DMS153 treated with DMSO at 0.1 percent for 48 hours (cell line): Measurements from ENCODE around the gene ERLIN1.
"Not testable (repeated sequence)": the region's sequence is repeated elsewhere in the genome, so short reads cannot be mapped to it uniquely, and the experiment has no call there.

Source experiments
- DNase-seq: peaks from one replicate; lab custom pipeline; 2025; ENCODE audit not compliant: unreplicated experiment; lab: John Stamatoyannopoulos, UW

ERLIN1 gene

DNA sequence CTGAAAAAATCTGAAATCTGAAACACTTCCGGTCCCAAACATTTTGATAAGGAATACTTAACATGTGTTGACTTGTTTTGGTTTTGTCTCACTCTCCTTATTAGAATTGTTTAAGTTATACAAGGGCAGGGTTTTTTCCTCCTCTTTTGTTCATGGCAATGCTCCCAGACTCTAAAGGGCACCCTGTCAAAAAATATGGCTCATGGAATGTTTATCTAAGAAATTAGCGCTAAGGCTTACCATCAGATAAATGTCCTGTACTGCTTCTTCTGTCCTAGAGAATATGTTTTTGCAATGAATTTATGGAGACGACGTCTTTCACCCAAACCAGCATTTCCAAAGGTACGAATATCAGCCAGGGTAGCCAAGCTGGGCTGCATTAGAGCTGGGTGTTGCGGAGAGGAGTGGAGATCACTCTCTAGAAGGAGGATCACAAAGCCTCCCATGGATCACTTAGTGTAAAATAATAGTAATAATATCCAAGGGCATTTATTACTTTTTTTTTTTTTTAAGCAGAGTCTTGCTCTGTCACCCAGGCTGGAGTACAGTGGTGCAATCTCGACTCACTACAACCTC is 46.8 kb downstream of the ERLIN1 start:
- no peak for DNase-seq

DNA sequence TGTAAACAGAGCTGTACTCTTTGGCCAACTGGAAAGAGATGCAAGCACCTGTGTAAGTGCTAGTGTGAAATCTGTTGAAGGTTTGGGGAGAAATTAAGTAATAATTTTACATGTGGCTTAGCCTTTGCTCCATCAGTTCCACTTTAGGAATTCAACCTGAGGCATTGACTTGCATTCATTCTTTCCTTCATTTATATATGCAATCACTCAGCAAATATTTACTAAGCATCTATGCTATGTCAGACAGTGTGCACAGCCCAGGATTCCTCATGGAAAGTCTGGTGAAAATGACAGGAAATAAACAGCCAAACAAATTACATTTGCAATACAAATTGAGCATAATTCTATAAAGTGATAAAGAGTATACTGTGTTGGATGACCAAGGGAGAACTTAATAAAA is 50.3 kb downstream of the ERLIN1 start:
- DNase-seq: no peak

DNA sequence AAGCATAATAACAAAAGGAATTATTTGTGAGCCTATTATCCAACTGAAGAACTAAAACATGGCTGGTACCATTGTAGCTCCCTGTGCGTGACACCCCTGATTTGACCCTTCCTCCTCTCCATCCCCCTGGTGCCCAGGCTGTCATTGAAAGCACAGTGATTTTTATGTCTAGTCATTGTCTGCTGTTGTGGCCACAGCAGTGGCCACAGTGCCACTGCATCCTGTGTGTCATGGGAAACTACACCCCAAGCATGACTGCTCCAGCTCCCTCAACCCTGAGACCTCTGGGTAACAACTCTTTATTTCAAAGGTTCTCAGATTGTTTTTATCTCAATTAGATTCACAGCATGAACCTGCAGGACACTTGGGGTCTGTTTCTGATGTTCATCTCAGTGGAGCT is 52.0 kb downstream of the ERLIN1 start:
- no peak for DNase-seq

- DNase-seq: no peak
Measured at GRCh38 chr10:100132427-100132826, 53.4 kb downstream of the ERLIN1 start.

- DNase-seq: no peak
Measured at GRCh38 chr10:100131571-100131970, 54.3 kb downstream of the ERLIN1 start.

DNA sequence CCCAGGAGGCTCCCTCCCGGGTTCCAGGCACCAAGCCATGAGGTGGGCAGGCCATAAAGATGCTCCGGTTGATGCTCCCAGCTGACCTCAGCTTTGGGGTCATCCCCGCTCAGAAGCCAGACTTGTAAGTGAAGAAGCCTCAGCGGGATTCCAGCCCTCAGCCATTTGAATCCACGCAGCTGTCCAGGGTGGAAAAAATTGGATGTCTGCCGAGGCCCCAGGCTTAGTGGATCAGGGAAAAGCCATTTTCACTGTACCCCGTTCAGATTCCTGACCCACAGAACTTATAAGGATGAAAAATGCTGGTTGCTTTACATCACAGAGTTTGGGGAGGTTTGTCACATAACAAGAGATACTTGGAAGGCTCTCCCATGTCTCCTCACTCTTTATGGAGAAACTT is 55.0 kb downstream of the ERLIN1 start:
- DNase-seq: no peak

DNA sequence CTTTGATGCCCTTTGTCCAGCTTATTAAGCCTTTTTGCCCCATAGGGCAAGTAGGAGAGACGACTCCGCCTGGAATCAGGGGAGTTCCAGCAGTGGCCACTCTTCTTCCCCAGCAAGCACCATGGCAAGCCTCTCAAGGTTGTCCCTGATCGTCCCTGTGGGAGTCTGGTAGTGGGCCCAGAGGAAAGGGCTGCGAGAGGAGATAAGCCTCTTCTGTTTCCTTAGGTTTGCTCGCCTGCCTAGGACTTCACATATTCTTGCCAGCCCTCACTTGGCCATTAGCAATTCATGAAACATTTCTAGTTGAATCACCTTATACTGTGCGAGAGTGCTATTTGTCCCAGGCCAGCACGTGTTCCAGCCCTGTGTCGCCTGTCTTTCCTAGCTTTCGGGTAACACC is 56.4 kb downstream of the ERLIN1 start:
- DNase-seq: no peak

- no peak for DNase-seq
Measured at GRCh38 chr10:100128951-100129350, 56.9 kb downstream of the ERLIN1 start.

GRCh38 chr10:100125335-100125734 is 60.5 kb downstream of the ERLIN1 start:
- not testable (repeated sequence) for DNase-seq

DNA sequence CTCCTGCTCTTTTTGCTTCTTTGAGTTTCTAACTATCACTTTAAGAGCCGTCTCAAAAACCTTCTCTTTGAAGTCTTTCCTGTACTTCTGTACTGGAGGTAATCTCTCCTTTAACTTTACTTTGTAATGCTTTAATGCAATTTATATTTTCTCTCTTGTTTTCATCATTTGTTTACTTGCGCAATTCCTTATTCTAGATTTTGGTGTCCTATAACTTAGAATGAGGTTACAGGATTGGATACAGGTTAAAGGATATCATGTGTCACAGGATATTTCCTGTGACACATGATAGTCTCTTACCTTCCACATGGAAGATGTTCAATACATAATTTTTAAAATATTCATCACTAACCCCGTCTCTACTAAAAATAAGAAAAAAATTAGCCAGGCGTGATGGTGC is 61.7 kb downstream of the ERLIN1 start:
- no peak for DNase-seq

DNA sequence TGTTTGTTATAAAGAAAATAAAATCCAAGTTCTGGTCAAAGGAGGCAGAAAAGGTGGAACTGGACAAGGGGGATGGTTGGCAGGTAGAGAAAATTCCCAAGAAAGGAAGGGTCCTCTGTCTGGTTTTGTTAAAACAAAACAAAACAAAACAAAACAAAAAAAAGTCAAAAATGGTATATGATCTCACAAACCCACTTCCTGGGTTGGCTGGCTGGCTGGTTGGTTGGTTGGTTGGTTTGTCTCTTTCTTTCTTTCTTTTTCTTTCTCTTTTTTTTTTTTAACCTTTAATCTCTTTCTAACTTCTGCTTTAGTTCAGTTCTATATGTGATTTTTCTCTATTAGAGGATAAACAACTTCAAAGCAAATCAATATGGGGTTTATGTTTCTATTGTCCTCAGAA is 63.0 kb downstream of the ERLIN1 start:
- no peak for DNase-seq

DNA sequence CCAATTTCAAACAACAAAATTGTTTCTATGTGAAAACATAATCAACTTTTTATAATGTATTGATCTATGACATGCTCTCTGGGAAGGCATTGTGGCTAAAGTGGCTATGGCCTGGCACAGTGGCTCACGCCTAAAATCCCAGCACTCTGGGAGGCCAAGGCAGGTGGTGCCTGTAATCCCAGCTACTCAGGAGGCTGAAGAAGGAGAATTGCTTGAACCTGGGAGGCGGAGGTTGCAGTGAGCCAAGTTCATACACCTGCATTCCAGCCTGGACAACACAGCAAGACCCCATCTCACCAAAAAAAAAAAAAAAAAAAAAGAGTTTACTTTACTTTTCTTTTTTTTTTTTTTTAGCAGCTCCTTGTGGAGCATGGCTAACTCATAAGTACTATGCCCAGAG is 65.3 kb downstream of the ERLIN1 start:
- no peak for DNase-seq

GRCh38 chr10:100119726-100120125 is 66.1 kb downstream of the ERLIN1 start:
- no peak for DNase-seq

- no peak for DNase-seq
Measured at GRCh38 chr10:100114976-100115770, 70.7 kb downstream of the ERLIN1 start.

- no peak for DNase-seq
Measured at GRCh38 chr10:100114460-100114859, 71.4 kb downstream of the ERLIN1 start.

GRCh38 chr10:100109670-100110069 is 76.2 kb downstream of the ERLIN1 start:
- no peak for DNase-seq

GRCh38 chr10:100106865-100107264 is 79.0 kb downstream of the ERLIN1 start:
- DNase-seq: no peak

DNA sequence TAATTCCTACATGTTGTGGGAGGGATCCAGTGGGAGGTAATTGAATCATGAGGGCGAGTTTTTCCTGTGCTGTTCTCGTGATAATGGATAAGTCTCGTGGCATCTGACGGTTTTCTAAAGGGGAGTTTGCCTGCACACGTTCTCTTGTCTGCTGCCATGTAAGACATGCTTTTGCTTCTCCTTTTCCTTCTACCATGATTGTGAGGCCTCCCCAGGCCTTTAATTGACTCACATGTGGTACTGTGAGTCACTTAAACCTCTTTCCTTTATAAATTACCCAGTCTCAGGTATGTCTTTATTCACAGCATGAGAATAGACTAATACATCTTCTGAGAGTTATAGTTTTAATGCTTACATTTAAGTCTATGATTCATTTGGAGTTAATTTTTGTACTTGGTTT is 81.5 kb downstream of the ERLIN1 start:
- no peak for DNase-seq

- DNase-seq: no peak
Measured at GRCh38 chr10:100103581-100103980, 82.2 kb downstream of the ERLIN1 start.

GRCh38 chr10:100101192-100102076 is 84.4 kb downstream of the ERLIN1 start:
- DNase-seq: peak; percentile 14

GRCh38 chr10:100100651-100101184 is 85.1 kb downstream of the ERLIN1 start:
- no peak for DNase-seq
